GM21526 (cell line): ENCODE data around the gene PITRM1.

Source experiments
- ATAC-seq: cut with Tn5 transposase; IDR thresholded peaks from one replicate; pipeline ENCODE4 v1.9.1; 2021; ENCODE audit warnings: moderate library complexity; ENCODE audit not compliant: unreplicated experiment, low FRiP score

PITRM1 gene

DNA sequence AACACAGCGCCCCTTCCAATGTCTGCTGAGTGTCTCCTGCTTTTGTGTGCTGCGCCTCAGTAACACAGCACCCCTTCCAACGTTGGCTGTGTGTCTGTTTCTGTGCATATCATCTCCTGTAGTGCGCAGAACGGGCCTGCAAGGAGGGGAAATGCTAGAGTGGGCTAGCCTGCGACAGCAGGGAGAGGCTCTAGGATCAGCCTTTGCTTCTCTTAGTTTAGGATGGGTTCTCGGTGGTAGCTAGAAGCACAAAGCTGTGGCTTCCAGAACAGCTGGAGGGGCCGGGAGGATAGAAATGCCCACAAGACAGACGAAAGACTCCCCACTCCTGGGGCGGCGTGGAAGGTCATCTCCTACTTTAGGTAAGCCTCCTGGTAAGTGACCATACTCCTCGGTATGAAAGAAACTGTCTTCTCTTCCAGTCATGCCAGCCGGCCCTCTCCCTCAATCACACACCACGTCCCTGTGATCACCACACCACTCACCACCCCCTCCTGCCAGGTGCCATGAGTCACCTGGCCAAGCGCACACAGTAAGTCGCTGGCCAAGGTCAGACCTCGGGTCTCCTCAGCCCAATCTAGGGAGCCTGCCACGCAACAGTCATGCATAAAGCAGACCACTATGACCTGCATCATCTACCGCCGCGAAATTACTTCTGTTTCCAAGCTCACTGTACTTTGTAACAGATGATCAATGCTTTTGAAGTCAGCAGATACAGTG is 4.8 kb downstream of the PITRM1 start:
- ATAC-seq, result no peak

- ATAC-seq, result no peak
Measured at GRCh38 chr10:3166496-3167290, 5.9 kb downstream of the PITRM1 start.

- ATAC-seq, result no peak
Measured at GRCh38 chr10:3165196-3165595, 7.4 kb downstream of the PITRM1 start.

- no peak for ATAC-seq
Measured at GRCh38 chr10:3163879-3164278, 8.7 kb downstream of the PITRM1 start.

DNA sequence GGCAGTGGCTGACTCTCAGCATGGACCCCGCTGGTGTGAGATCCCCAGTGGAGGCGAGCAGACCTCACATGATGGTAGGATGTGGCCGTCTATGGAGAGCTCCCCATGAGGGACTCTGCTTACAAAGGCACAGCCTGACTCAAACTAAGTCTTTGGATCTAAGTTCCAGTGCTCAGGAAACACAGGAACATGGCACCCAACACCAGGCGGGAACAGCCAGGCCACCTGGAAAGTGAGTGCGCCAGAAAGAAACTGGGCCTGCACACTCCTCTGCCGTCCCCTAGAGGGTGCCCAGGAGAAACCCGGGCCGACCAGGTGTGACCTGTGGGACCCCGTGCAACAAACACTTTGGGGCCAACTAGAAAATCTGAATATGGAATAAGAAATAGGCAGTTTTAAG is 10.0 kb downstream of the PITRM1 start:
- no peak for ATAC-seq

GRCh38 chr10:3159152-3159551 is 13.4 kb downstream of the PITRM1 start:
- ATAC-seq, result no peak

DNA sequence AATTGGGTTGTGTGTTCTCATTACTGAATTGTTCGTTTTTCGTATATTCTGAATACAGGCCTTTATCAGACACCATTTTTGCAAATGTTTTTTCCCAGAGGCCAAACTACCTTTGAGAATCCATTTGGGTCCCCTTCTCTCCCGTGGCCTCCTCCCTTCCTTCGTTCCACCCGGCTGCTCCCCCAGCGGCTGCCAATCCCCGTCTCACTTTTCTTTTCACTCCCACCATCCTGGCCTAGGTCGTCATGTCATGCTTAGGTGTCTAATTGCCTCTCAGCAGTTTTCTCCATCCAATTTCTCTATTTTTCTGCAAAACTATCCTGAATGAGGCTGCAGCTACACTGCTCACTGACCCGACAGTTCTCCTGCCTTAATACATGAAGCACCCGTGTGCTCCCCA is 17.9 kb downstream of the PITRM1 start:
- ATAC-seq, result no peak

- no peak for ATAC-seq
Measured at GRCh38 chr10:3152566-3152935, 20.0 kb downstream of the PITRM1 start.

DNA sequence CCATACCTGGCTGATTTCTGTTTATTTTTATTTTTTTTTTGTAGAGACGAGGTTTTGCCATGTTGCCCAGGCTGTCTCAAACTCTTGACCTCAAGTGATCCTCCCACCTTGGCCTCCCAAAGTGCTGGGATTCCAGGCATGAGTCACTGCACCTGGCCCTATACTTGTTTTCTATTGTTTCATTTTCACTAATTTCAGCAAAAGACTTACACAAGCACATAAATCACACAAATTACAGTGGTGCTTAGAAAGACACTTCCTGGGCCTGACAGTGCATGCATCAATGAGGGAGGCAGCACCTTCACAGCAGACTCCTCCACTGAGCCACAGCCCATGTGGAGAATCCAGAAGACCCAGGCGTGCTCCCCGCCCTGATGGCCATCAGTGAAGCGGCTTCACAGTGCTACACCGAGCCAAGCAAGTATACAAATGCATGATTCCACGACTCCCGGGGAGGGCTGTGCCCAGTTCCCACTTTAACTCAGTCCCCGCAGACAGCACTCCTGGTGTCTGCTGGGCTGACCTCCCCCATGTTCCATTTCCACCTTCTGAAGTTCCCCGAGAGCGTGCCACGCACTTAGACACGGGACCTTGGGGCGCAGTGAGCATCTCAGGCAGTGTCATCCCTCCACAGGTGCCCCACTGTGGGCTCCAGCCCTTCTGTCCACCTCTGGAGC is 20.6 kb downstream of the PITRM1 start:
- ATAC-seq, result no peak

DNA sequence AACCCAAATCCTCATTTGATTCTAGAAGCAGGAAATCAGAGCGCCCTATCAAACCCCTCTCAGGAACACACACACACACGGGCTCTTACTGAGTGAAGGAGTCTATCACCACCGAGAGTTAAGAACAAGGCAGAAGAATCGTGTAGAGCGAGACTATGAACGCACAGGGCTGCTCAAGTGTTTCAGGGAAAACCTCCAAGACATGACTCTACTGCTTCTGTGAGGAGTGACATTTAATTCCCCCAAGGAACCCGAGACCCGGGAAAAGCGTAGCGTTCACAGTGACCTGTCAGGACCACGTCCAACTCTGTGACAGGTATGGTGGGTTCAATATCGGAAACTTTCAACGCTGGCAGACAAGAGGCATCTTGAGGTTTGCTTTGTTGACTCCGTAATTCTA is 21.6 kb downstream of the PITRM1 start:
- ATAC-seq, result no peak

DNA sequence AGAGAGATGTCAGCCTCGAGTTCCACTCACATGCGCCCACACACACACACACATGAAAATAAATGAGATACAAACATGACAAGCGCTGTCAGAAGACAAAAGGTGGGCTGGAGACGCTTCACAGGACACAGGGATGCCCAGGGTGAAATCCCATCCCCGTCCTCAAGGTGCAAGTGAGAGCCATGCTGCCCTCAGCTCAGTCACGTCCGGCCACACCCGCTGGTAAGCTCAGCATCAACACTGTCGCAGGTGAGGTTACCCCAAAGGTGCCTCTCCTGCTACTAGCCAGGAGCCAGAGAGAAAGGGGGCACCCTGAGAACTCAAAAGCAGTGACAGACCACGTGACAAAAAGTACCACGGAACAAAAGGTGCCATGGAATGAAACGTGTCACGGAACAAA is 22.2 kb downstream of the PITRM1 start:
- ATAC-seq, result no peak

- no peak for ATAC-seq
Measured at GRCh38 chr10:3149918-3150317, 22.7 kb downstream of the PITRM1 start.

DNA sequence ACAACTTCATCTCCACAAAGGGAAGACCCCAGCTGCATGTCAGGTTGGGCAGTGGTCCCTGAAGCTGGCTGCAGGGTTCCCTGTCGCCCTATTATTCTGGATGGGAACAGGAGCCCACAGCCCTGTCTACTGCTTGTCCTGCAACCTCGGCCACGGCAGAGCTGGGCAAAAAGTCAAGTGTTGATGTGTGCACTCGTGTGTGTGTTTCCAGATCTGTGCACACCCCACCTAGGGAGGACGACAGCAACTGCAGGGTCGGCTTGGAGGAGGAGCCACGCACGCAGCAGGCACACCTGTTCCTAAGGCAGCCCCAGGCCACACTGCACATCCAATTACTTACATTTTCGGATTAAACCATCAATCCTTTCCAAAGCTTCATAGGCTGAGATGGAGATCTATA is 23.6 kb downstream of the PITRM1 start:
- ATAC-seq, result no peak

- ATAC-seq, result no peak
Measured at GRCh38 chr10:3148041-3148440, 24.5 kb downstream of the PITRM1 start.

GRCh38 chr10:3147117-3147820 is 25.3 kb downstream of the PITRM1 start:
- ATAC-seq, result no peak

GRCh38 chr10:3146289-3146688 is 26.3 kb downstream of the PITRM1 start:
- no peak for ATAC-seq

- no peak for ATAC-seq
Measured at GRCh38 chr10:3145366-3145765, 27.2 kb downstream of the PITRM1 start.

DNA sequence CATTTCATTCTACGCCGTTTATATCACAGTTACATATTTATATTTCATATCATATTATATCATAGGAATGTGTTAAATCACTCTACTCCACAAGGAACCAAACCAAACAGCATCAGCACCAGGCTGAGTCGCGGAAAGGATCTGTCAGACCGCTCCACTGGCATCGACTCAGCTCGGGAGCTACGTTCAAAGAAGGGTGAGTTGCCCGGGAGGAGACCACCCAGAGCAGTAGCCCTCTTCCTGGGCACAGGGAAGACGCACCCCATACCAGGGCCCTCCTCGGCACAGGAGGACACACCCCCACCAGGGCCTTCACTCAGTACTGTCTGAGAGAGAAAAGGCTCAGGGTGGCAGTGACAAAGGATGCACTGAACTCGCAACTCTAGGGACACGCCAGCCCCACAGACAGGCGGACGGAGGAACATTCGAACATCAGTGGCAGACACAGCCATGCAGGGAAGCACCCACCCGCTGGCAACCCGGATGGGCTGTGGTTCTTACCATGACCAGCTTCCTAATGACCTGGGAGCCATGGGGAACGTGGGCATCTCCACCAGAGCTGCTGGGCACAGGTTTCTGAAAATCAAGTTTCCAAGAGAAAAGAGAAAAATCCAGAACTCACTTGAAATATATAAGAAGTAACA is 28.7 kb downstream of the PITRM1 start:
- no peak for ATAC-seq

DNA sequence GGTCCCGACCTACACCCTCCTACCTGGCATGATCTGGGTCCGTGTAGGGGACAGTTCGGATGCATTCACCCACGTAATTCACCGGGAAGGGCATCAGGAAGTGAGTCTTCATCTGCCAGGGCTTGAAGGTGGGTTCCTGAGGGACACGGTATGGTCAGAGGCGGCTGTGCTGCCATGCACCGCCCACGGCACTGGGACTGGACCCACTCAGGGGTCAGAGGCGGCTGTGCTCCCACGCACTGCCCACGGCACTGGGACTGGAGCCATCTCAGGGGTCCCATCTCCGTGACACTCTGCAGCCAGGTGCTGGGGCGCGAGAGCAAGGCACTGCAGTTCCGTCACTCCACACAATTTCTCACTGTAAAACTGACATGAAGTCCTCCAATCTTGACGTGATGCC is 29.2 kb downstream of the PITRM1 start:
- ATAC-seq, result no peak

GRCh38 chr10:3142146-3142875 is 30.3 kb downstream of the PITRM1 start:
- no peak for ATAC-seq
